Hepatocyte (in vitro differentiated cells): ENCODE results near the gene COX7A2. TPM values are rescaled to one million over a fixed set of nuclear protein-coding genes. Genes with fewer than 3 reads are reported as not detected.

Experiments
- DNase-seq: peaks from one replicate; pipeline ENCODE4 v3.0.0-alpha.2; 2016; ENCODE audit warnings: low spot score
- H2AFZ ChIP-seq: fragments of 200-600 bp; sonication (generic); 2 replicates; pipeline ENCODE4 v1.6.0; 2016; ENCODE audit warnings: antibody characterized with exemption, mild to moderate bottlenecking
- H3K27ac ChIP-seq: fragments of 200-600 bp; sonication (generic); 2 replicates; pipeline ENCODE4 v1.5.1; 2016; ENCODE audit warnings: mild to moderate bottlenecking
- H3K27me3 ChIP-seq: fragments of 200-600 bp; sonication (generic); 2 replicates; pipeline ENCODE4 v1.6.1; 2016
- H3K36me3 ChIP-seq: fragments of 200-600 bp; sonication (generic); replicated peaks from 2 replicates; pipeline ENCODE4 v1.5.1; 2016; ENCODE audit warnings: low read depth; ENCODE audit not compliant: insufficient read depth
- H3K4me1 ChIP-seq: fragments of 200-600 bp; sonication (generic); 2 replicates; pipeline ENCODE4 v1.5.1; 2016; ENCODE audit warnings: mild to moderate bottlenecking, moderate library complexity; ENCODE audit not compliant: insufficient read depth
- H3K4me2 ChIP-seq: fragments of 200-600 bp; sonication (generic); 2 replicates; pipeline ENCODE4 v1.6.0; 2016
- H3K4me3 ChIP-seq: fragments of 200-600 bp; sonication (generic); 2 replicates; pipeline ENCODE4 v1.5.1; 2016; ENCODE audit warnings: mild to moderate bottlenecking
- H3K79me2 ChIP-seq: fragments of 200-600 bp; sonication (generic); 2 replicates; pipeline ENCODE4 v1.6.0; 2017; ENCODE audit warnings: mild to moderate bottlenecking
- H3K9me2 ChIP-seq: fragments of 200-600 bp; sonication (generic); replicated peaks from 2 replicates; pipeline ENCODE4 v1.6.0; 2017; ENCODE audit warnings: mild to moderate bottlenecking; ENCODE audit not compliant: insufficient read depth
- H3K9me3 ChIP-seq: fragments of 200-600 bp; sonication (generic); 2 replicates; pipeline ENCODE4 v1.5.1; 2016; ENCODE audit warnings: low read depth, mild to moderate bottlenecking
- H4K20me1 ChIP-seq: fragments of 200-600 bp; sonication (generic); 2 replicates; pipeline ENCODE4 v1.6.0; 2016; ENCODE audit warnings: mild to moderate bottlenecking; ENCODE audit not compliant: insufficient read depth, poor library complexity, severe bottlenecking
- EZH2 ChIP-seq: fragments of 200-600 bp; sonication (generic); IDR thresholded peaks from 2 replicates; pipeline ENCODE4 v1.6.1; 2016; ENCODE audit warnings: antibody characterized with exemption, mild to moderate bottlenecking, borderline replicate concordance
- EZH2phosphoT487 ChIP-seq: fragments of 200-600 bp; sonication (generic); IDR thresholded peaks from one replicate; pipeline ENCODE4 v1.6.1; 2018; ENCODE audit warnings: antibody characterized with exemption, mild to moderate bottlenecking, low read depth, moderate library complexity; ENCODE audit not compliant: unreplicated experiment, severe bottlenecking
- WGBS: methylation state at CpG from one replicate; pipeline ENCODE4 v1.1.6; 2016; ENCODE audit warnings: low lambda C conversion rate; ENCODE audit errors: missing lambda C conversion rate; 5-methylcytosine and 5-hydroxymethylcytosine counted together
- polyA plus RNA-seq: library from polyadenylated mRNA; unstranded; fragments of >200 nt; fragmentation: Nextera tagmentation; extraction: Ambion mirVana; gene quantifications from 2 replicates; pipeline ENCODE4 v1.2.1, GENCODE V29; 2016
- total RNA-seq: library from RNA; depleted of rRNA; stranded (reverse); fragments of >200 nt; gene quantifications from 2 replicates; pipeline ENCODE4 v1.2.3, GENCODE V29; 2014
- TF ChIP-seq, protein P1 (sequence below): fragments of 200-600 bp; sonication (generic); IDR thresholded peaks from 2 replicates; pipeline ENCODE4 v1.5.1; 2016; ENCODE audit warnings: antibody characterized with exemption, mild to moderate bottlenecking; ENCODE audit not compliant: poor library complexity

Gene COX7A2
- total and polyA plus RNA-seq, 2 experiments from 2014 or later: 167 to 703 TPM

- 90% methylated on average over 2 of the region's 2 CpGs for WGBS
- no peak overlapping the region for H3K4me2 ChIP-seq
- no peaks in the 10 kb centered on the region for H3K4me1 ChIP-seq
- no peak overlapping the region for H2AFZ ChIP-seq
- H3K9me3 ChIP-seq: no peaks in the 10 kb centered on the region
- H3K79me2 ChIP-seq: peaks cover 21% of the 10 kb centered on the region
- H3K27ac ChIP-seq: no peak overlapping the region
- H3K36me3 ChIP-seq: no peaks in the 10 kb centered on the region
- DNase-seq: no peak
- no peaks in the 10 kb centered on the region for H4K20me1 ChIP-seq
- H3K27me3 ChIP-seq: no peaks in the 10 kb centered on the region
- no peaks in the 10 kb centered on the region for H3K9me2 ChIP-seq
- TF ChIP-seq EZH2 (no peak), EZH2phosphoT487 (no peak)
- TF ChIP-seq, protein P1, sequence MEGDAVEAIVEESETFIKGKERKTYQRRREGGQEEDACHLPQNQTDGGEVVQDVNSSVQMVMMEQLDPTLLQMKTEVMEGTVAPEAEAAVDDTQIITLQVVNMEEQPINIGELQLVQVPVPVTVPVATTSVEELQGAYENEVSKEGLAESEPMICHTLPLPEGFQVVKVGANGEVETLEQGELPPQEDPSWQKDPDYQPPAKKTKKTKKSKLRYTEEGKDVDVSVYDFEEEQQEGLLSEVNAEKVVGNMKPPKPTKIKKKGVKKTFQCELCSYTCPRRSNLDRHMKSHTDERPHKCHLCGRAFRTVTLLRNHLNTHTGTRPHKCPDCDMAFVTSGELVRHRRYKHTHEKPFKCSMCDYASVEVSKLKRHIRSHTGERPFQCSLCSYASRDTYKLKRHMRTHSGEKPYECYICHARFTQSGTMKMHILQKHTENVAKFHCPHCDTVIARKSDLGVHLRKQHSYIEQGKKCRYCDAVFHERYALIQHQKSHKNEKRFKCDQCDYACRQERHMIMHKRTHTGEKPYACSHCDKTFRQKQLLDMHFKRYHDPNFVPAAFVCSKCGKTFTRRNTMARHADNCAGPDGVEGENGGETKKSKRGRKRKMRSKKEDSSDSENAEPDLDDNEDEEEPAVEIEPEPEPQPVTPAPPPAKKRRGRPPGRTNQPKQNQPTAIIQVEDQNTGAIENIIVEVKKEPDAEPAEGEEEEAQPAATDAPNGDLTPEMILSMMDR: no peak
- H3K4me3 ChIP-seq: no peak overlapping the region
Observed at GRCh38 chr6:75291331-75291730, 47.7 kb upstream of the COX7A2 start.

DNA sequence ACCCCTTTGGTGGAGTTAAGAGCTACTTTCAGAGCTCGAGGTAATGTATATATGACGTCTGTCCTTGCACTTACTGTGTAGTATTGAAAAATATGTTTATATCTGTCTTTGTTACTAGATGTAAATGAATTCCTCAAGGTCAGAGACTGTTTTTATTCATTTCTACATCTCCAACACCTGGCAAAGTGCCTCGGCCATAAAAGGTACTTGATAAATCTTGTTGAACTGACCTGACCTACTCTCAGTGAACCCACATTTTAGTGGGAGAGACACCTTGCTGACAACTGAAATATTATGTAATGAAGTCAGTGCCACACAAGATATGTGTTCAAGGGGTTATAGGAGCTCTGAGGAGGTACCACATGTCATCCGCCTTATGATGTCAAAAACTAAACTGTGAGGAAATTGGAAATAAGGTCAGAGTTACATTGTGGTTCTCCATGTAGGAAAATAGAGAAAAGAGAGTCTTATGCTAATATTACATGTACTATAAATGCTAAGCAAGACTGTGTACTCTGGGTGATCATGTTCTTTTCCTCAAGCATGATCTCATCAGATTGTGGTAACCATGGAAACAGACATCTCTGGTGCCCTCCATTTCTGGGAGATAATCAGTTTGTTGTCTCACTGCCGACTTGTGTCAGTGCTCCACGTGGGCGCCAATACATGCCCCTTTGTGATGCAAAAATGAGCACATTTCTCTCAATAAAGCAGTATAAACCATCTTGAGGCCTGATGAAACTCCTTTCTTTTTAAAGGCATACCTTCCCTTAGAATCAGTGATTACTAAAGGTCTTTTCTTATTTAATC, 46.7 kb upstream of the COX7A2 start:
- TF ChIP-seq, protein P1: no peak
- TF ChIP-seq EZH2phosphoT487: no peak
- no peak for TF ChIP-seq EZH2
- Histone ChIP-seq H3K9me2 (no peaks in the 10 kb centered on the region), H3K27me3 (no peaks in the 10 kb centered on the region), H3K36me3 (no peaks in the 10 kb centered on the region), H2AFZ (no peak overlapping the region), H3K79me2 (peaks cover 25% of the 10 kb centered on the region), H3K4me2 (no peak overlapping the region), H3K4me3 (no peak overlapping the region), H3K27ac (no peak overlapping the region), H3K4me1 (no peaks in the 10 kb centered on the region), H4K20me1 (no peaks in the 10 kb centered on the region), H3K9me3 (no peaks in the 10 kb centered on the region)
- DNase-seq: no peak
- 64% methylated on average over 7 of the region's 7 CpGs for WGBS

- 65% methylated on average over 1 of the region's 1 CpG for WGBS
- H3K9me2 ChIP-seq: no peaks in the 10 kb centered on the region
- DNase-seq: no peak
- peaks cover 3% of the 10 kb centered on the region for H4K20me1 ChIP-seq
- no peaks in the 10 kb centered on the region for H3K9me3 ChIP-seq
- no peak overlapping the region for H2AFZ ChIP-seq
- no peak overlapping the region for H3K4me2 ChIP-seq
- H3K4me3 ChIP-seq: no peak overlapping the region
- H3K27ac ChIP-seq: peak overlapping the region; percentile 49
- H3K79me2 ChIP-seq: peaks cover 39% of the 10 kb centered on the region
- no peak for TF ChIP-seq EZH2phosphoT487
- TF ChIP-seq EZH2: no peak
- TF ChIP-seq, protein P1: no peak
- H3K36me3 ChIP-seq: no peaks in the 10 kb centered on the region
- H3K4me1 ChIP-seq: no peaks in the 10 kb centered on the region
- H3K27me3 ChIP-seq: no peaks in the 10 kb centered on the region
Observed at GRCh38 chr6:75288023-75288422, 44.4 kb upstream of the COX7A2 start.
